NCI-H1105 treated with DMSO at 0.1 percent for 48 hours (cell line): ENCODE results near the gene MYO1D.

Experiments
- DNase-seq: peaks from one replicate; lab custom pipeline; 2025; lab: John Stamatoyannopoulos, UW

MYO1D gene

DNA sequence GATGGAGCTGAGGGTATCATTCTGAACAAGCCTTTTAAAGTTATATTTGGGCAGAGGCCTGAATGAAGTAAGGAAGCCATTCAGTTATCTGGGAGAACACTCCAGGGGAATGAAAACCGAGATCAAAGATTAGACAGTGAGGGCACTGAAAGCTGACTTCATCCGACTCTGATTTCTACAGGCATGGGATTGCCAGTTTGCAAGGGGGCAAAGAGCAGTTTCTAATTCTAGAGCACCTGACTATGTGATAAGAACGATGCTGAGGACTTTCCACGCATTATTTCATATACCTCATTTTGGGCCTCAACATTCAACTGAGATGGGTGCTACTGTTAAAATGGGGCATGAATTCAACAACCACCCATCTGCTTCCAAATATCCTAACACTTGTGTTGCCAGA, 254.4 kb downstream of the MYO1D start:
- DNase-seq = no peak

DNA sequence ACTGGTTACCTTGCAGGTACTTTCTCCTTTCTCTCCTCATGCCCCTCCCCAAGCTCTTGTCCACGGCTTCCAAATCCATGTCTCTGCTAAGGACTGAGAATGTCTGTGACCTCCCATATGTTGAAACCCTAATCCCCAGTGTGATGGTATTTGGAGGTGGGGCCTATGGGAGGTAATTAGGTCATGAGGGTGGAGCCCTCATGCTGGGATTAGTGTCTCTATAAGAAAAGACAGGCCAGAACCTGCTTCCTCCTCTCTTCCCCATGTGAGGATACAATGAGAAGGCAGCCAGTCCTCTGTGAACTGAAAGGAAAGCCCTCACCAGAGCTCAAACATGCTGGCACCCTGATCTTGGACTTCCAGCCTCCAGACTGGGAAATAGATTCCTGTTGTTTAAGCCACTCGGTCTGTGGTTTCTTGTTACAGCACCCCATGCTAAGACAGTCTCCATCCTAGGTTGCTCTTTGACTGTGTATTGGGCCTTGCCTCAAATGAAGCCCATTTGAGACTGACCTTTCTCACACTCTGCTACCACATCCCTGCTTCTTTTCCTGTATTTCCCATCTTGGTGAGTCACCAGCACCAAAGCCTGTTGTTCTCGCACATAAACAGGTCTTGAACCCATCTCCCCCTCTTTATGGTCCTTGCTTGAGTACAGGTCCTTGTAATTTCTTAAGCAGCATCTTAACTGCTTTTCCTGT, 255.2 kb downstream of the MYO1D start:
- no peak for DNase-seq

DNA sequence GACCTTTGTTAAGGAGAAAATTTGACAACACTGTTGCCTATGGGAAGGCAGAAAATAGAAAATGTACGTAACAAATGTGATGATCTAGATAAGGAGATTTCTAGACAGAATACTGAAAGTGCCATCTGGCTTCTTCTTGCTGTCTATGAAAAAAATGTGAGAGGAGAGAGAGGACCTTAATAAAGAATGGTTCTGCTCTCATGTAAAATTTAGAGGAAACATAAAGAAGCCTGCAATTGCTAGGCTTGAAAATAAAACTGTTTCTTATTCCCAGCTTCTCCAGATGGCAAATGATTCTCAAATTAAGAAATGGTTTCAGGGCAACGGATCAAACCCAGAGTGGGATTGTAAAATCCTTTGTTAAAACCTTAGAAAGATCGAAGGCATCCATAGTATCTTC, 261.6 kb downstream of the MYO1D start:
- no peak for DNase-seq

DNA sequence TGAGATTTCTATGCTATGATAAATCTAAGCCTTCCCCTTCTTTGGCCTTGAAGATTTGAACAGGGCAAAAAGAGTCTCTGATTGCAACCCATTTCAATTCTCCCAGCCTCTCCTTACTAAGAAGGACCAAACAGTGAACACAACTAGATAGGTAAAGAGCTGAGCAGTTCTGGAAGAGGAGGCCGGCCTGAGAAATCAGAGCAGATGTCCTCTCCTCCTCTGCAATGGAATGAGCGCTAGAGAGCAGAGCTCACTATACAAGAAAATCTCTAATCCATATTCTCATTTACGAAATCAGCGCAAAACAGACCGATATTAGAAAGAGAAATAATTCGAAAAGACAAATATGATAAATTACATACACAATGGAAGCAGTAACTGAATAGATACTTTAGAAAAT, 266.0 kb downstream of the MYO1D start:
- no peak for DNase-seq

DNA sequence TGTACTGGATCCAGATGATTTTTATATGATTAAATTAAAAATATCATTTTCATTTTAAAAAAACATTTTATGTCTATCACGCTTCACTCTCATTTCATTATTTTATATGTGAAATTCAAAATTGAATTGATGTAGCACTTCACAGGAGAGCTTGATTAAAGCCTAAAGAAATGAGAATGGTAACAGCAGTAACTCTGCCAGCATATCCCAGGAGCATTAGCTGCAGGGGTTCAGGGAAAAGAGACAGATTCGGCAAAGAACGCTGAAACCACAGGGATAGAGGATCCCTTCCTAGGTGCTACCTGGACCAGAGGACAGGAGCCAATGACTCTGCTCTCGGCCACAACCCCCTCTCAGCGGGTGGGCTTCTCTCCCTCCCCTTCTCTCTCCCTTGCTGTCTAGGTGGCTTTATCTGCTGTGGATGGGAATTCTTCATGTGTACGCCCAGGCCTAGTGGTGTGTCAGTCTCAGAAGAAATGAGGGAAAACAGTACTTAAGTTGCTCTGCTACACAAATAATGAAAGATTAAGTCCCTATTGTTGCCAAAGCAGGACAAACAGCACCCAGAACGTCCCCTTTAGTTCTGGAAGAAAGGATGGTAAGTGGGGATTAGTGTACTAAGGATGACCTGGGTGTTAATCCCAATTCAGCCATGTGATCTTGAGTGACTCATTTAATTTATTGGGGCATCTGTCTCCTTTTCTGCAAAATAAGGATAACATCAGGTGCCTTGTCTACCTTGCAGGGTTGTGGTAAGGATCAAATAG, 266.9 kb downstream of the MYO1D start:
- no peak for DNase-seq

DNA sequence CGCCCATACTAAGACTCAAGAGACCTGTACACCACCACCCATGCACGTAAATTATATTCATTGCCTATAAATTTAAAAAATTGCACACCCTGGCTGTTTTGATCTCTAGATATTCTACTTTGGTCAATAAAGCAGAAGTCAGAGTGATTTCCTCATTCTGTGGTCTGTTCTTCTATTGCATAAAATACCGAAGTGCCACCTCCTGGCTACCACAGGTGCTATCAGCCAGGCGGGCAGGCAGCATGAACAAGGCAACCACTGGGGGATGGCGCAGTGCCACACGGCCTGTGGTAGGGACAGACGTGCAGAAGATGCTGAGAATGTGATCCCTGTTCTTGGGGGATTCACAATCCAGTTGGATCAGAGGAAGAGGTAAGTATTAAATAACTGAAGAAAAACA, 267.8 kb downstream of the MYO1D start:
- DNase-seq = peak; percentile 39

DNA sequence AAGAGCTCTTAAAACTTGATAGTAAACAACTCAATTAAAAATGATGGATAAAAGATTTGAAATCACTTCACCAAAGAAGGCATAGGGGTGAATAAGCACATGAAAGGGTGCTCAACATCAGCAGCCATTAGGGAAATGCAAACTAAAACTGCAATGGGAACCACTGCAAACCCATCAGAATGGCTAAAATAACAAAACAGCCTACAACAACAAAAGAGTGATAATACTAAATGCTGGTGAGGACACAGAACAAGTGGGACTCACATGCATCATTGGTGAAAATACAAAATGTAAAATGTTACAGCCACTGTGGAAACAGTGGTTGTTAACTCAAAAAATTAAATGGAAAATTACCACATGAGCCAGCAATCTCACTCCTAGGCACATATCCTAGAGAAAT, 268.7 kb downstream of the MYO1D start:
- no peak for DNase-seq

DNA sequence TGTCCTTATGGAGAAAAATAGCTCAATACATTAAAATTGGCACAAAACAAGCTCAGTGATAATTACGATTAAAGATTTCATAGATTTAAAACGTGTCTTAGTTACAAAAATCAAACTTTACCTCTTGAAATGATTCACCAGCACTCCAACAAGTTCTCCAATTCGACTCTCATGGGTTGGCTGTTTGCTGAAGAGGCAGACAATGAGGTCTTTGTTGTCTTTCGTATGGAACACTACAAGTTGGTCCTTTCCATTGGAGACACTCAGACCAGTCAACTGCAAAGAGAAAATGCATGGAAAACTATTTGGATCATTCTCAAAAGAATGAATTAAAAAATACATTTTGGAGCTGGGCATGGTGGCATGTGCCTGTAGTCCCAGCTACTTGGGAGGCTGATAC, 272.0 kb downstream of the MYO1D start:
- DNase-seq = no peak

DNA sequence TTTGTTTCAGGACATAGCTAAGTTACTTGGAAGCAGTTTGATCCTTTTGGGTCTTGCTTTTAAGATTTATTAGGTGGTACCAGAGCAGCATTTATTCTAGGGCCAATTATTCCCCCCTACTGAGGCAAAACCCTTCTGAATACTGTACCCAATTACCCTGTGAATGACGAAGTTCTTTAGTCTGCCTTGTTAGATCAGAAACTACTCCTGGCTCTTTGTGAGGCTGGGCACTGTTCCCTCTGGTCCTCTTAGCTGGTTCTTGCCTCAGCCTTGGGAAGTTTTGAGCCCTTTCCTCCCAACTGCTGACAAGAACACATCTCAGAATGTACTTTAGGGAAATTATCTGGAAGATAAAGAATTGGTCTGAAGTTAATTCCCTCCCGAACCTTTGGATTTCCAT, 274.5 kb downstream of the MYO1D start:
- no peak for DNase-seq

DNA sequence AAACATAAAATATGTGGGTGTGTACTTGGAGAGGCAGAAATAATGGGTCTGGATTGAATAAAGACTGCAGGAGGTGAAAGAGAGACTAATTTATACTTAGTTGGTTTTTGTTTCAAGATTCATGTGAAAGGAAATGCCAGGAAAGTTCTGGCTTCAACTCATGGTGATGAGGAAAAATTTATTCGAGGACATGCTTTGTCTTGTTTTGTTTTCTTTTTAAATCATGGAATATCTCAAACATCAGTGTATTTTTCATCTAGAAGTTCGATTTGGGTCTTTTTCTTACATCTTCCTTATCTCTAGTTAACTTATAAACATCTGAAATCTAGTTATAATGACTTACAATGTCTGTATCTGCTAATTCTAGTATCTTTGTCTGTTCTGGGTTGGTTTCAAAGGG, 275.1 kb downstream of the MYO1D start:
- DNase-seq = no peak

DNA sequence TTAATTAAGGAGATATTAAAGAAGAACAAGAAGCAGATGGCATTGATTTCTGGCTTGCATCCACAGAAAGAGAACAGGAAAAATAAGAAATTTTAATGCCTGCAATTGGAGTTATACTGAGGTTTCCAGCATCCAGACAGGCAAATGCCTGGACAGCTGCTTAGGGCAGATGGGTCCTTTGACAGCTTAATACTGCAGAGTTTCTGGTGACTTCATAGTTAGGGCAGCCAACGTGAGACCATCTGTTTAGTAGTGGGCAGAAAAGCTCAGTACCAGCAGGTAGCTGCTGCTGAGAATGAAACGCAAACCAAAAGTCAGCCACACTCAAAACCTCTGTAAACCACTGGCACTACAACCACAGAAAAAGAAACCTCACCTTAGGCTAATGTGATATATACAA, 280.3 kb downstream of the MYO1D start:
- no peak for DNase-seq

DNA sequence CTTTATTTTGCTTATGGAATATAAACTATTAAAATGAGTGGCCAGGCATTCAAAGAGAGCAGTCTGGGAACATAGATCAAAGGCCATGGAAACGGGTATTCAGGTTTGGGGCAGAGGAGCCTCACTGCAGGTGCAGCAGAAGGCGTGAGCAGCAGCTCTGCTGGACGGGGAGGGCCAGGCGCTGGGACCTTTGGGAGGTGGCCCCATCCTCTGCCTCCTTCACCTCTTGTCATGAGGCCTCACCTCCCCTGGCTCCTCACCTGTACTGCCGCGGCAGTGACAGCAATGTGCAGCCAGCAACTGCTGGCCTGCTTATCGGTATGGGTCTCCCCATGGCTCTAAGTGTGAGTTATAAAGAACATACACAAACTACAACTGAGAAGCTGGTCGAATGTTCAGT, 280.7 kb downstream of the MYO1D start:
- DNase-seq = no peak

DNA sequence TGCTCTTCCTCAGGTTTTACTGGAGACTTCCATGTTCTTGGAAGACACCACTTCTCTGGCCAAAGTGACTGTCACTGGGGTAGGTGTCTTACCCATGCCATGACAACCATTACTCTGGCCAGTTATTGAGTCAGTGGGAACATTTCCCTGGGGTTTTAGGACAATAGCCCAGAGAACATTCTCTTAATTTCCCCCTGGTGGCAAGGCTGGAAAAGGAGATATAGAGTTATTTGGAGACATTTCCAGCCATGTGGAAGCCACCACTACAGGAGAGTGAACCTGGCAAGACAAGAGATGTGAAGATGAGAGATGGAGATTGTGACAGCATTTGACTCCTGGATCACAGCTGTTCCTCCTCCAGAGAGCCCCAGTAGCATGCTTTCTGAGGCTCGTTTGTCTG, 283.9 kb downstream of the MYO1D start:
- no peak for DNase-seq

DNA sequence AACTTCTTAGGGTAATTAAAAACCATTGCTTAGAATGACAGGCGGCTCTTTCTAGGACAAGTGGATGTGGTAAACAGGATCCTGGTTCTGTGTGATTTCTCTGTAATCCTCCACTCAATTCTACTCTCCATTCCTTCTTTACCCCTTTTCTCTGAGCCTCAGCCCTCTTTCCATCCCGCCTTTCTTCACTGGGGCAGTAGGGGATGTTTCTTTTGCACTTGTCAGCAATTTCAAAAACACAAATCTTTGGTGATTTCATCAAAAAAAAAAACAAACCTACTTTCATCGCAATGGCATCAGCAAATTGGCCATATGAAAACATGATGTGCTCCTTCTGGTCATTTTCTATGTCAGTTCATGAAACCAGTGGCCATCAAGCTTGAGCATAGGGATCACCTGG, 285.5 kb downstream of the MYO1D start:
- no peak for DNase-seq

DNA sequence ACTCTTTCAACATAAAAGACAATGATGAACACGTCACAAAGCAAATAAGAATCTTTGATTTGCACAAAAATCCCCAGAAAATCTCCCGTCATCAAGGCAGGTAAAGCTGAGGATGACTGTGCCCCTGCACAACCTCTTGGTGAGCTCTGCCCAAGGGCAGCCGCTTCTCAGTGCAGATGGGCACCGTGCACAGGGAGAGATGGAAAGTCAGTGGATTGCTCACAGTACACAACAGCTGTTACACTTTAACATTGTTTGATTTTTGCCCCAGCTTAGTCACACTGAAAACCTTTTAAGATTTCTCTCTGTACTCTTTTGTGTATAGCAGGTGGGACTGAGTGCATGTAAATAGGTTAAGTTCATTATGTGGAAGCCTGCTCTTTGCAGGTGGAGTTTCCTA, 285.9 kb downstream of the MYO1D start:
- peak; percentile 79 for DNase-seq

DNA sequence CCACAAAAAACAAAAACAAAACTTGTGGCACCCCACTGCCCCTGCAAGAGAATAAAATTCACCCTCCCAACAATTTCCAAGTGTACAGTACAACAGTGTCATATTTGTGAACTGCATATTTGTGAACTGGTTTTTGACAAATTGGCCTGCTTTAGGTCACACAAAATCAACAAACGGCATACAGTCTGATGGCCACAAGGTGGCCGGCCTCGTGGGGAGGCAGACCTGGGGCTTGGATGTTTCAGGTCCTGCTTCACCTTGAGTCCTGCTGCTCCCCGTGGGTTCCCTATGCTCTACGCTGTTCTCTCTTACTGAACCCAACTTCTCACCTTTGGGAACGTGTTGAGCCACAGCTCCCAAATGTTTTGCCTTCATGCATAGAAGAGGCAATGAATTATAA, 287.9 kb downstream of the MYO1D start:
- DNase-seq = no peak

DNA sequence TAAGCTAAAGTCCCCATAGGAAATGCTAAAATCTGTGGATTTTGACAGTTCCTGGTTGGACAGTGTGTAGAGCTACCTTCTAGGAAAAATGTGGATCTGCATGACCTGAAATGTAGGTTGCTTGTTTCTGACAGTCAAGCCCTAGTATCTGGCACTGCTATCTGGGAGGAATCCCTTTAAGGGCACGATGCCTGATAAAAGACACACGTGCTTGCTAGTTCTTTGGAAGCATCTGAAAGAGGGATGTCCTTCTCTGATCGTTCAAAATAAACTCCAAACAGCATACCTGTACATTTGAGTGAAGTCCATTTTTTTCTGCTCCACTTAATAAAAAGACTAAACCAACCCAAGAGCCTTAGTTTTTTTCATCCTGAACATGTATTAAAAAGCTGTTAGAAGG, 288.8 kb downstream of the MYO1D start:
- DNase-seq = no peak

DNA sequence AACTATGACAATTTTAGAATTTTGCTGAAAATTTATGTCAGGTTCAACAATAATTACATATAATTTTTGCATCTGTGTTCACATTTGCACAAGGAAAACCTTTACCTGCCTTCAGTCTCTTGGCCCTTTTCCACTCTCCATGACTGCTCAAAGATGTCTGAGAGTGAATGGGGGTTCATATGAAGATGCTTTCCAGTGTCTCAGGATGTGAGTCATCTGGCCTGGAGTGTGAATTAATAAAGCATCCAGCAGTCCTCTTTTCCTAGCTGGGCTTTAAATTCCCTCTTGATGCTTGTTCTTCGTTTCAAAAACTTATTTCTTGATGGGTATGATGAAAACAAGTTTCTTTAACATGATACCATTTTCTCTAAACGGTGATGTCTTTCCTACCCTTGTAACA, 290.3 kb downstream of the MYO1D start:
- DNase-seq = no peak

DNA sequence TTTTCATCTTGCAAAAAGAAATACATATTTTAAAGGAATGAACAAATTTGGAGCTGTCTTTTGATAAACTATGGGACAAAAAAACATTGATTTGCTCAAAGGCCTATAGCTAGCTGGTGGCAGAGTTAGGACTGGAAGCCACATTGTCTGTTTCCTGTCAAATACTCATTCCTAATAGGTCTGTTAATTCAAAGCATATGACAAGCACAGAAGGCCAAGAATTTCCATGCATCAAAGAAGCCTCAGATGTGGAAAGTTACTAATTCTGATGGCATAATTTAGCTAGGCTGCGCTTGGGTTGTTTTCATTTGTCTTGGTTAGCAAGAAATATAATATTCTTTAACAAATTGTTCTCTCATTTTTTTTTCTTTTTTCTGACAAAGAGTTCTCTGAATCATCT, 292.1 kb downstream of the MYO1D start:
- no peak for DNase-seq

DNA sequence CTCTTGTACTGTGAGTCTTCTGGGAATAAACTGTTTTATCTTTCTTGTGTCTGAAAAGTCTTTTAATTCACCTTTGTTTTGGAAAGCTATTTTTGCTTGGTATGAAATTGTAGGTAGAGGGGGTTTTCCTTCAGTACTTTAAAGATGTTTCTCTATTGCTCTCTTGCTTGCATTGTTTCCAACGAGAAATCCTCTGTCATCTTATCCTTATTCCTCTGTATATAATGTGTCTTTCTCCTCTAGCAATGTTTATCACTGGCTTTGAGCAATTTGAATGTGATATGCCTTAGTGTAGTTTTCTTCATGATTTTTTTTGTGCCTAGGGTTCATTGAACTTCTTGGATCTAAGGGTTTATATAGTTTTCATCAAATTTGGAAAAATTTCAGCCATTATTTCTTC, 293.9 kb downstream of the MYO1D start:
- no peak for DNase-seq

DNA sequence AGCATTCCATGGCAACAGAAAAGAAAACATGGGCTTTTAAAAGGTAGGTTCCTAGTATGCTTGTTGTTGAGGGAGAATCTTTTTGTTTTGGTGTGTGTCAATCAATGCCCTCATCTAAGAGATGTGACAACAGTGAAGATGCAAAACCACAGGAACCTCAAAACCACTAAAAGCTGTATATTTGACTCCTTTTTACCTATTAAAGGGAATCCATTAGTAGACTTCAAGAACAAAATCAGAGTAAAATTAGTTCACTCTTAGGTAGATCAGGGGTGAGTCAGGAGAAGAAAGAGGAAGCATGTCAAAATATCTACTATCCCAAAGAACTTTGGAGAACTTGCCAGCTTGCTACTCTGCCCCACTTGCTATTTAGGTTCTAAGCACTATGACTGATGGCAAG, 301.1 kb downstream of the MYO1D start:
- no peak for DNase-seq

DNA sequence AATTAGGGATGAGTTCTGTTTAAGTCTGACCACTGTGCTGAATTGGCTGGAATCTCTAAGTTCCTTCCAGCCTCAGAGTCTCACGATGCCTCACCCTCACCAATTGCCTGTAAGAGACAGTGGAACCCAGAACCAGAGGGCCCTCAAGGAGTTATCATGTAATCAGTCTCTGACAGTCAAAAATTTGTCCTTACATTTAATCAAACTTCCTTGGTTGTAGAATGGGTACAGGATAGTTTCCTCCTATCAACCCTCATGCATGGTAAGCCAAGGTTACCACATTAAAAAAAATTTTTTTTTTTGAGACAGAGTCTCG, 306.9 kb downstream of the MYO1D start:
- DNase-seq = no peak

DNA sequence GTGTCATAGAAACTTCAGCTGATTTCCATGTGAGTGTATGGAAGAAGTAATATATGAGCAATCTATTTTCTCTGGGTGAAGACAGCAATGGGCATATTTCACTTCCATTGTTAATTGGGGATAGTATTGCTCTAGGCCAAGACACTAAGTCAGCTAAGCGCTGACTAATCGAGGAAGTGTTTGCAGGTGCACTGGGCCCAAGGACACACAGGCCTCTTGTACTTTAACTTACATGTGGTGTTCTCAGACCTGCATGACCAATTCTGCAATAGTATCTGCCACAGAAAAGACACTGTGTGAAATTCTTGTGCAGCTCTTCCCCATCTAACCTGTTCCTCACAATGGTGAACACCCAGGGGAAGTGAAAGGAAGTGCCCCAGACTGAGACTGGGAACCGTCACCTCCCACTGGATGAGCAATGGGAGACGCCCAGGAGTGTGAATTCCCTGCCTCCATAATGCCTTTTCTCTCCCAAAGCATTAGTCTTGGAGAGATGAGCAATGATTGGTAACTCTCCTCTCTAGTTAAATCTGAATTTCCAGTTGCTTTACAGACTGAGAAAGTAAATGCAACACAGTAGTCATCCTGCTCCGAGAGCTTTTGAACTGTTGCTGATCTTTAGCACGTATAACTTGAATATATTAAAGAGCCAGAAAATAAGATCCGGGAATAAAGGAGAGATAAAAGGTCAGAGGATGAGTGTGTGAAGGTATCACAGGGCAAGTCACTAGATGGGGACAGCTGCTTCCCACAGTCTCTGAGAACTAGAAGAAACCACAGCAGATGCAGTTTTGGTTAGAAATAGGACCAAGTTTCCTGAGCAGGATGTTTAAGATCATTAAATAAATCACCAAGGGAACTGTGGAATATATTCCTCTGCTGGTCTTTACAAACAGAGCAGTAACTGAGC, 307.5 kb downstream of the MYO1D start:
- DNase-seq = no peak
